Skeletal muscle satellite cell (primary cell): ENCODE results near the gene OLFML2A.

ENCODE experiments used
- H3K27me3 ChIP-seq: 2 replicates; pipeline ENCODE4 v1.7.0; 2013; ENCODE audit warnings: low read length; ENCODE audit not compliant: control insufficient read depth, insufficient read depth
- H3K36me3 ChIP-seq: 2 replicates; pipeline ENCODE4 v1.7.0; 2013; ENCODE audit warnings: mild to moderate bottlenecking, control low read depth, low read length; ENCODE audit not compliant: insufficient read depth
- H3K4me1 ChIP-seq: 2 replicates; pipeline ENCODE4 v1.7.0; 2013; ENCODE audit warnings: low read length; ENCODE audit not compliant: control insufficient read depth, insufficient read depth
- H3K4me2 ChIP-seq: 2 replicates; pipeline ENCODE4 v1.7.0; 2013; ENCODE audit warnings: mild to moderate bottlenecking, low read length
- H3K4me3 ChIP-seq: 2 replicates; pipeline ENCODE4 v1.7.0; 2013; ENCODE audit warnings: low read length
- H3K9ac ChIP-seq: 2 replicates; pipeline ENCODE4 v1.7.0; 2013; ENCODE audit warnings: mild to moderate bottlenecking, low read depth, low read length, moderate library complexity
- H3K9me3 ChIP-seq: replicated peaks from 2 replicates; pipeline ENCODE4 v1.7.0; 2013; ENCODE audit warnings: mild to moderate bottlenecking, control low read depth, low read length

Gene OLFML2A

DNA sequence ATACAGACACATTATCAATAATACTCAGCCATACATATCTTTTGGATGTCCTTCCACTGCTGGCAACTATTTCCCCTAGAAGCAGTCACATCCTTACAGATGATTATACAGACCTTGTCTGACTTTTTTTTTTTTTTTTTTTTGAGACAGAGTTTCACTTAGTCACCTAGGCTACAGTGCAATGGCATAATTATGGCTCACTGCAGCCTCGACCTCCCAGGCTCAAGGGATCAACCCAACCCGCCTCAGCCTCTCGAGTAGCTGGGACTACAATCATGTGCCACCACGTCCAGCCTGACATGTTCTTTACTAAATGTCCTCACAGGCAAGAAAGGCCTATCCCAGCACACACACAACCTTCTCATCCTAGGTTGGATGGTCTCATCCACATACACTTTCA is 29.9 kb upstream of the OLFML2A start:
- H3K27me3 ChIP-seq = no peaks in the 10 kb centered on the region
- H3K36me3 ChIP-seq = no peaks in the 10 kb centered on the region
- H3K4me2 ChIP-seq = no peak overlapping the region

DNA sequence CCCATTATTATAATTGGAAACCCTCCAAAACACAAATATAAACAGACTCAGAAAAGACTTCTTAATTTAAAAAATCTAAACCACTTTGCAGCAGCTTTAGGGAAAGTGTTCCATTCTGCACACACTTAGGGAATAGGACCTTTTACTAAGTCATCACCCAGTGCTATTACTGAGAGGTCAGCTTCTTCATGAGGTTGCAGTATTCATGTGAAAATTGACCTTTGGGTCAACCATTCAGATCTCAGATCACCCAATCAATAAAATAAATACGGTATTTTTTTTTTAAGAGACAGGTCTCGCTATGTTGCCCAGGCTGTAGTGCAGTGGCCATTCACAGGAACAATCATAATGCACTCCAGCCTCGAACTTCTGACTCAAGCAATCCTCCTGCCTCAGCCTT is 27.6 kb upstream of the OLFML2A start:
- H3K4me2 ChIP-seq = no peak overlapping the region
- H3K9ac ChIP-seq = no peak overlapping the region
- no peaks in the 10 kb centered on the region for H3K27me3 ChIP-seq
- H3K4me3 ChIP-seq = no peak overlapping the region
- peaks cover 12% of the 10 kb centered on the region for H3K4me1 ChIP-seq
- no peaks in the 10 kb centered on the region for H3K36me3 ChIP-seq
- no peaks in the 10 kb centered on the region for H3K9me3 ChIP-seq

More for the DNA sequence above, 29.9 kb upstream of the OLFML2A start:
- no peaks in the 10 kb centered on the region for H3K4me1 ChIP-seq
- H3K4me3 ChIP-seq = no peak overlapping the region
- no peak overlapping the region for H3K9ac ChIP-seq
- no peaks in the 10 kb centered on the region for H3K9me3 ChIP-seq

DNA sequence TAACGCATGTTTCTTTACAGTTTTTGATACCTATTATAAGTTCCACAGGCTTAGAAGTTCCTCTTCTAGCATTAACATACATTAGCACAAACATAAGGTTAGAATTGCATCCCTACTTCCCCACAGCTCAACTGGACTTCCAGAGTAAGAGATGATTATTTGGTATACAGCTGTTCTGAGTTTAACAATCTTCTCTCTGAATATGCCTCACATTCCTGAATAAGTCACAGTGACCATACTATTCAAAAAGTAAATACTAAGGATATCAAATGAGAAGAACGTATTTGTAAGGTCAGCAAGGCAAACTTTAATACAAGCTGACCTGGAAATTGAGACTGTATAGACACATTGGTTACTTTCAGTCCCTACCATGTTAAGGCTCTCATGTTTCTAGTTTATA is 27.2 kb upstream of the OLFML2A start:
- Histone ChIP-seq H3K4me1 (peaks cover 12% of the 10 kb centered on the region), H3K36me3 (no peaks in the 10 kb centered on the region)

DNA sequence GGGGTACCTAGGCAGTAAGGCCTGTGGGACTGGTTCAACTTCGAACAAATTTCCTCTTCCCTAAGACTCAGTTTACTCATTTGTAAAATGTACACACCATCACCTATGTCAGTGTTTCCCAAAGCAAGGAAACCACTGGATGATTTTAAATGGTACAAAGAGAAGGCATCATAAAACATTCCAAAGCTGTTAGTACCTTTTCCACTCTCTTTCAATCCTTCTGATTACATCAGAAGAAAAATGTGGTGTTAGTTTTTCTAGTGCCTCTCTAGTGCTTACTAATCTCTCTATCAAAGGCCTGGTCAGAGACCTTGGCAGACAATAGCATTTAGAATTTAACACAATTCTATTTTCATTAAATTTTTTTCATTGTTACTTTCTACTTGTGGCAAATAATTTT is 24.0 kb upstream of the OLFML2A start:
- no peak overlapping the region for H3K4me2 ChIP-seq
- no peaks in the 10 kb centered on the region for H3K36me3 ChIP-seq

More for the DNA sequence above, 27.2 kb upstream of the OLFML2A start:
- Histone ChIP-seq H3K9me3 (no peaks in the 10 kb centered on the region), H3K4me3 (no peak overlapping the region), H3K27me3 (peaks cover 1% of the 10 kb centered on the region), H3K4me2 (no peak overlapping the region), H3K9ac (no peak overlapping the region)

DNA sequence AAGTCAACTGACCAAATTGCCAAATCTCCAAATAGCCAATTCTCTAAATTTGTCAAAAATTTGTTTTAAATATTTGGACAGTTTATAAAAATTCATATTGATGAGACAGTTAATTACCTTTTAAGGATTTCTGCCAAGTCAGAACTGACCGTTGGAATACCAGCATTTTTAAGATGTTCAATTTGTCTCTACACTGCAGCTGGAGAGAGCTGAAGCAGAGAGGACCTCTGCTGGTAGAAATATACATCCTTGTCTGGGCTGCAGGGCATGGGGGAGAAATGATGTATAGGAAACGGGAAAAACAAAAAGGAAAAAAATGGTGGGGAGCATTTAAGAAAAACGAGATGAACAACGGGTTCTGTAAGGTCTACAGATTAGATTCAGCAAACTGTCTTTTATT is 22.6 kb upstream of the OLFML2A start:
- Histone ChIP-seq H3K9ac (no peak overlapping the region), H3K36me3 (no peaks in the 10 kb centered on the region), H3K4me1 (peaks cover 12% of the 10 kb centered on the region), H3K27me3 (peaks cover 33% of the 10 kb centered on the region), H3K4me3 (no peak overlapping the region), H3K4me2 (no peak overlapping the region), H3K9me3 (no peaks in the 10 kb centered on the region)

More for the DNA sequence above, 24.0 kb upstream of the OLFML2A start:
- Histone ChIP-seq H3K4me3 (no peak overlapping the region), H3K9me3 (no peaks in the 10 kb centered on the region), H3K27me3 (peaks cover 30% of the 10 kb centered on the region), H3K9ac (no peak overlapping the region), H3K4me1 (peaks cover 12% of the 10 kb centered on the region)

DNA sequence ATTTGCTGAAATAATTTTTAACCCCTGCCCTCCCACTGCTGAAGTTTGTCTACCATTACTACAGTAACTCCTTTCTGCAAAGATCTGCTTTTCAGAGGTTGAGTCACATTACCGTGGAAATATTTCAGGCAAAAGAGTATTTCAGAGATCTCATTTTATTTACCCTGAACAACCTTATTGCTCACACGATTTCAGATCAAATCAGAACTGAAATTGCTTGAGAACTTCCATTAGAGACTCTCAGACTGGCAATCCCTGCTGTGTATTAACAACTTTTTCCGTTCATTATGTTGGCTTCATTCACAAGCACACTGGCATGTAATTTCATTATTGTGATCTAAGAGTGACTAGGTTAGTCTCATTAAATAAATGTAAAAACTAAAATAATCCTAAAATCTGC is 21.9 kb upstream of the OLFML2A start:
- H3K27me3 ChIP-seq = peaks cover 33% of the 10 kb centered on the region
- H3K4me3 ChIP-seq = no peak overlapping the region
- no peaks in the 10 kb centered on the region for H3K9me3 ChIP-seq
- no peak overlapping the region for H3K4me2 ChIP-seq
- no peak overlapping the region for H3K9ac ChIP-seq
- H3K36me3 ChIP-seq = no peaks in the 10 kb centered on the region
- H3K4me1 ChIP-seq = peaks cover 12% of the 10 kb centered on the region

DNA sequence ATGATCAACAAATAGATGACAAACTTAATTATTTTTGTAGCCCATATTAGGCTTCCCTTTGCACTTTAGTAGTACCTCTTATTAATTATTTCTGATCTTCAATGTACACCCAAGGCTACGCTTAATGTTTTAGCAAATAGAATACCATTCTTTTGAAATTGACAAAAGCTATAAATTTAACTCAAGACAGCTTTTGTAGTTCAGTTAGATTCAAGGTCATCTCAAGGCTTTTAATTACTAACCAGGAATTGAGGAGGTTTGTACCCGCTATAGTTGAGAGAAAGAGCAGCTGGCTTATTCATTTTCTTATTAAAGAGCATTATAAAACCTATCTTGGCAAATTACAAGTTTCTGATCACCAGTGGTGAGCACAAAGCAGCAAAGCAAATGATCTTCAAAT is 20.9 kb upstream of the OLFML2A start:
- no peaks in the 10 kb centered on the region for H3K9me3 ChIP-seq
- H3K4me1 ChIP-seq = peaks cover 12% of the 10 kb centered on the region
- H3K36me3 ChIP-seq = no peaks in the 10 kb centered on the region
- no peak overlapping the region for H3K4me2 ChIP-seq
- H3K27me3 ChIP-seq = peaks cover 40% of the 10 kb centered on the region
- no peak overlapping the region for H3K4me3 ChIP-seq
- no peak overlapping the region for H3K9ac ChIP-seq

DNA sequence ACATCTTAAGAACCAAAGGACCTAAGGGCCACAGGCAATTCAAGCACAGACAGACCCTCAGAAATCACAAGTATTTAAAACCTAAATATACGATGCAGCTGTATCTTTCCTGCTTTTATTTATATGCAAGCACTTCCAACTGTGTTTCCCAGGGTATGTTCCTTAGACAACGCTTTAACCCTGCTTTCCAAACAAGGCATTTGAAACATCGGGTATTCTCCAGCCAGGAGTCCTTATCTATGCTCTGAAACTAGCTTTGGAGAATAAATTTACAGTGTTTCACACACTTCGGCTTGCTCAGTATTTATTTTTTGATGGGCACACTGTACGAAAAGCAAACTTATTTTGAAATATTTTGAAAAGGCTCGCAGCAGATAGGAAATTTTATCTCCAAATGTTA is 19.3 kb upstream of the OLFML2A start:
- H3K9ac ChIP-seq = no peak overlapping the region
- H3K36me3 ChIP-seq = no peaks in the 10 kb centered on the region
- no peaks in the 10 kb centered on the region for H3K9me3 ChIP-seq
- H3K27me3 ChIP-seq = peaks cover 56% of the 10 kb centered on the region
- peaks cover 11% of the 10 kb centered on the region for H3K4me1 ChIP-seq
- no peak overlapping the region for H3K4me3 ChIP-seq
- H3K4me2 ChIP-seq = no peak overlapping the region

DNA sequence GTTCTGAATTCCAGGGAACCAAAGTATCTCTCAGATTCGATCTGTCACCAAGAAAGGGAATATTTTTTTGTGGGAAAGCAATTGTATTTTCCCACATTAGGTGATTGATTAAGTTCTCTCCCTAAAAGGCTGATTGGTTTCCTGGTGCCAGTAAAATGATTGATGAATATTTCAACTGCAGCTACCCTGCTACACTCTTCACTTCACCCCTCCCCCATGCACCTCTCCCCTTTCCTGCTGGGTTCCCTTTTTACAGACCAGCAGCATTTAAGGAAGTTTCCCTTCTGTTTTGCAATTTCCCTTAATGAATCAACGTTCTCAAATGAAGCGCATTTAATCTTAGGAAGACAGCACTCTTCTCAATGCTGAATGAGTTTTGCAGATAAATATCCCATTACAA is 18.9 kb upstream of the OLFML2A start:
- Histone ChIP-seq H3K27me3 (peaks cover 60% of the 10 kb centered on the region), H3K9me3 (no peaks in the 10 kb centered on the region), H3K4me2 (no peak overlapping the region), H3K4me1 (peaks cover 7% of the 10 kb centered on the region), H3K36me3 (no peaks in the 10 kb centered on the region), H3K9ac (no peak overlapping the region), H3K4me3 (no peak overlapping the region)

DNA sequence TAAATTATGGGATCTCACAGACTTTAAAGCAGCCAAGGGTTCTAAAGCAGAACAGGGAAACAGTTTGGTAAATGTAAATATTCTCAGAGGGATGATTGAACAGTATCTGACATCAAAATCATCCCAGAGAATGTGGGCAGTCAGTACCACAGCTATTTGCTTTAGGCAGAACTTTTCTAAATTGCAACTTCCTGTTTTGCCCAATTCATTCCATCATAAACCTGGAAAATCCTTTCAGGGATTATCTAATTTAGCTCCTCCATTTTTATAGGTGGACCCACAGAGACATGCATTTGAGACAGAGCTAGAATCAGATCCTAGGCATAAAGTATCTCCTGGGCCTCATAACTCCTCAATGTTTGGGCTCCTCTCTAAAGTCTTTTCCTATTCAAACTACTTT is 18.2 kb upstream of the OLFML2A start:
- Histone ChIP-seq H3K9me3 (no peaks in the 10 kb centered on the region), H3K4me1 (peaks cover under 1% of the 10 kb centered on the region), H3K36me3 (no peaks in the 10 kb centered on the region), H3K4me3 (no peak overlapping the region), H3K27me3 (peaks cover 60% of the 10 kb centered on the region), H3K4me2 (no peak overlapping the region), H3K9ac (no peak overlapping the region)

DNA sequence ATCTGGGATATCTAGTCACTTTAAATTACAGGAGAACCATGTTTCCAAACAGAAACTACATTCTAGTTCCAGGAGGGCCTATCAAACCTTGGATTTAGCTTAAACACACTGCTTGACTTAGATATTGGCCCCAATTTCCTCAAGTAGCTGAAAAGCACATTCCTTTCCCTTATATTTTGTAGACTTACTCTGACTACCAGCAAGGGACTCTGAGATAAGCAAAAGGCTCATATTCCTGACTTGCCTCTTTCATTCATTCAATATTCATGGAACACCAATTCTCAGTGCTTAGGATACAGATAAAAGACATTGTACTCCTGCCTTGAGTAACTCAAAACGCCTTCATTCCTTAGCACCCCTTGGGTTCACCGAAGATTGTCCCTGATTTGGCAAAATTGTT is 17.6 kb upstream of the OLFML2A start:
- Histone ChIP-seq H3K4me2 (no peak overlapping the region), H3K36me3 (no peaks in the 10 kb centered on the region), H3K9ac (no peak overlapping the region), H3K27me3 (peaks cover 64% of the 10 kb centered on the region), H3K9me3 (no peaks in the 10 kb centered on the region), H3K4me1 (no peaks in the 10 kb centered on the region), H3K4me3 (no peak overlapping the region)

DNA sequence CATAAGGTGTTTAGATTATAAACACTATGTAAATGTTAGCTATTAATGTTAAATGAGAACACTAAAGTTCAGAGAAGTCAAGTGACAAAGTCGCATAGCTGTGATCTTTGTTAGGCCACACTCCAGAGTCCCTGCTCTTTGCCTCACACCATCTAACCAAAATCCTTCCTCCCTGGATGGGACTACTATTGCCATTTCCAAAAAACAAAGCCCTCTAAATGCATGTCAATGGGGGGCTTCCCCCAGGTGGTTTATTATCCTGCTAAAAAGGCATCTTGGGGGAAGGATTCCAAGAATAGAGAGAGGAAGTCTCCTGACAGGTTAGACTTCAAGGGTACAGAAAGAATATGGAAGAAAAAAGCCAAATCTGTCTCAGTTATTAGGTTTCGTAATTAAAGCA is 16.2 kb upstream of the OLFML2A start:
- Histone ChIP-seq H3K4me1 (no peaks in the 10 kb centered on the region), H3K9ac (no peak overlapping the region), H3K4me2 (no peak overlapping the region), H3K36me3 (no peaks in the 10 kb centered on the region), H3K27me3 (peaks cover 60% of the 10 kb centered on the region), H3K4me3 (no peak overlapping the region), H3K9me3 (no peaks in the 10 kb centered on the region)
